Activated CD4-positive, alpha-beta T cell treated with anti-CD3 and anti-CD28 coated beads for 36 hours (primary cell): ENCODE measurements around the gene PPP1CA. TPM values are rescaled to one million over a fixed set of nuclear protein-coding genes. Genes with fewer than 3 reads are reported as not detected.

Experiments
- ATAC-seq: fragments of 200-7000 bp; cut with Tn5 transposase; one replicate; pipeline ENCODE4 v1.10.0; 2021; ENCODE audit warnings: mild to moderate bottlenecking, moderate library complexity
- CTCF ChIA-PET: fragments of 350-600 bp; sonication (Branson Sonifier 250); formaldehyde crosslinking; loops from one replicate; lab custom pipeline; 2021; ENCODE audit warnings: antibody characterized with exemption; lab: Charles Lee
- POLR2A ChIA-PET: fragments of 350-600 bp; sonication (Branson Sonifier 250); formaldehyde crosslinking; loops from one replicate; lab custom pipeline; 2021; ENCODE audit warnings: antibody characterized with exemption, inconsistent platforms; lab: Charles Lee
- DNase-seq: peaks from one replicate; pipeline ENCODE4 v3.0.0-alpha.2; 2020
- H3K27ac Mint-ChIP-seq: one replicate; pipeline ENCODE4 v1.8.0; 2021; ENCODE audit warnings: mixed read lengths
- H3K27me3 Mint-ChIP-seq: one replicate; pipeline ENCODE4 v1.8.0; 2021; ENCODE audit warnings: mixed read lengths
- H3K36me3 Mint-ChIP-seq: one replicate; pipeline ENCODE4 v1.8.0; 2021; ENCODE audit warnings: low read depth, mixed read lengths
- H3K4me1 Mint-ChIP-seq: one replicate; pipeline ENCODE4 v1.8.0; 2021; ENCODE audit warnings: mixed read lengths
- H3K4me3 Mint-ChIP-seq: one replicate; pipeline ENCODE4 v1.8.0; 2021; ENCODE audit warnings: mild to moderate bottlenecking, moderate library complexity, mixed read lengths
- H3K9me3 Mint-ChIP-seq: one replicate; pipeline ENCODE4 v1.8.0; 2021; ENCODE audit warnings: low read depth, mixed read lengths
- intact Hi-C, 2 experiments: fragments of 100-400 bp; cut with DNase I in 1 of 2; cut with micrococcal nuclease in 1 of 2; formaldehyde crosslinking; loops; one replicate each; pipeline versions ENCODE4 v1.14.2 to v1.15.1; 2022 to 2024; cut with DNase I, micrococcal nuclease
- total RNA-seq, 2 experiments: library from RNA; stranded (reverse); gene quantifications; one replicate each; pipeline ENCODE4 v1.2.3, GENCODE V29; 2021

Gene PPP1CA
- total RNA-seq, 2 experiments from 2014 or later: 199 to 227 TPM

DNA sequence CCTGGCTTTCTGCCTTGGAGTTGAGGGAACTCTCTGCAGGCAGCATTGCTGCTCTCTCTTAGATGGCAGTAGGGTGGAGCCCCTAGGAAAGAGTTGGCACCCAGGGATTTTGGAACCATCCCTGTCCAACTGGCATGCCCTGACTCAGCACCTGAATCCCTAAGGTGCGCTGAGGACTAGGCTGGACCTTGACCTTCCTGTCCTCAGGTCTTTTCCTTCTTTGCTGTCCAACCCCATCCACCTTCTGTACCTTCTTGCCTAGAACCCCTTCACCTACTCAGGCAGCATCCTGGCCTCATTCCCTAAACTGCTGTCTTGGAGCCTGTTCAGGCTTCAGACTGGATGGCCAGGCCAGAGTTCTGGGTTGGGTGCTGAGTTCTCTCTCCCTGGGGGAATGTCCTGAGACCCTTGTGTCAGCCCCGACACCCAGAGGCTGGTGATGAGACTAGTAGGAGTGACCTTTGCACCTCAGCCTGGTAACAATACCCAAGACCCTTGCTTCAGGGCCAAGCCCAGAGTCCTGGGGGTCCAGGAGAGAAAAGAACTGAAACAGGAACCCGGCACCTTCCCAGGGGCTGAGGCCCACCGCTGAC, 45.8 kb downstream of the PPP1CA start:
- Mint-ChIP-seq H3K27ac (no peak overlapping the region), H3K4me3 (no peak overlapping the region), H3K9me3 (no peaks in the 10 kb centered on the region), H3K27me3 (no peaks in the 10 kb centered on the region), H3K36me3 (no peaks in the 10 kb centered on the region), H3K4me1 (peaks cover 37% of the 10 kb centered on the region)
- POLR2A ChIA-PET: no interaction called here
- CTCF ChIA-PET: interaction anchor here (0.6 to 12.6 kb wide), 11 partner anchors 10 to 912 kb away, joined by 3 to 445 read pairs (median 4); partner anchors contain the start of genes AIP, CLCF1, PITPNM1 and RAD9A
- ATAC-seq (no peak), DNase-seq (no peak)
- intact Hi-C loops: loop anchor here in 1 of 2 experiments (10.0 kb wide), 1 partner anchor 369 kb away; no protein-coding TSS in a partner anchor

DNA sequence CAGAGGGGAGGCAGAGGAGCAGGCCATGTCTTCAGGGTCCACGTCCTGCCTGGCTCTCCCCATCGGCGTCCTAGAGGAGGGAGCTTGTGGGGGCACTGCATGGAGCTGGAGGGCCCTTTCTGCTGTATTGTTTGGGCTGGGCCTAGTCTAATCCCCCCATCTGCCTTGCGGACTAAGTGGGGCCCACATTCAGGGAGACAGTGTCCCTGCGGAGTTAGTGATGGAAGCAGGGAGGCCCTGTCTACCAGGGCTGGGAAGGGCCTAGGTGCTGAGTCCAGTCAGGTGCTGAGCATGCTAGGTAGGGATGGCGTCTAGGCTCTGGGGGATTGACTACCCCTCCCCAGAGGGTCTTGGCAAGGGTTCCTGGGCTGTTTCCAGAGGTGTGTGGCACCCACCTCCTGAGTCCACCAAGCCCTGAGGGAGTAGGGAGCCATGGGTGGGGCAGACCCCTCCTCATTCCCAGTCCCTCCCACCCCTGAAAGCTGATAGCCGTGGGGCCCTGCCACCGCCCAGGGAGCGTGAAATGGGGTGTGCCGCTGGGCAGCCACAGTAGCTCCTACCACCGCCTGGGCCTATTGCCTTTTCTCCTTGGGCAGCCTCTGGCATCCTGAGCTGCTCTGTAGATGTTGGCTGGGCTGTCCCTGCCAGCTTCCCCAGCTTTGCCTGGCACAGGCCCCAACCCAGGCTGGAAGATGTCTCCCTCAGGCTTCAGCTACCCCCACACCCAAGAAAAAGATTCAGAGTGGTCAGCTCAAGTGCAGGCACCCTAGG, 46.5 kb downstream of the PPP1CA start:
- Mint-ChIP-seq H3K27me3 (no peaks in the 10 kb centered on the region), H3K4me3 (peak overlapping the region; percentile 95), H3K27ac (peak overlapping the region; percentile 95), H3K4me1 (peaks cover 37% of the 10 kb centered on the region), H3K9me3 (no peaks in the 10 kb centered on the region), H3K36me3 (no peaks in the 10 kb centered on the region)
- ChIA-PET CTCF (interaction anchor here (0.6 to 12.6 kb wide), 10 partner anchors 9 to 1170 kb away, joined by 3 to 445 read pairs (median 6); partner anchors contain the start of genes CLCF1 and RAD9A), POLR2A (interaction anchor here (0.5 kb wide), 1 partner anchor 88 kb away, joined by 3 read pairs; no protein-coding TSS in a partner anchor)
- DNase-seq: no peak
- no peak for ATAC-seq
- intact Hi-C loops: loop anchor here in 1 of 2 experiments (10.0 kb wide), 1 partner anchor 370 kb away; no protein-coding TSS in a partner anchor

DNA sequence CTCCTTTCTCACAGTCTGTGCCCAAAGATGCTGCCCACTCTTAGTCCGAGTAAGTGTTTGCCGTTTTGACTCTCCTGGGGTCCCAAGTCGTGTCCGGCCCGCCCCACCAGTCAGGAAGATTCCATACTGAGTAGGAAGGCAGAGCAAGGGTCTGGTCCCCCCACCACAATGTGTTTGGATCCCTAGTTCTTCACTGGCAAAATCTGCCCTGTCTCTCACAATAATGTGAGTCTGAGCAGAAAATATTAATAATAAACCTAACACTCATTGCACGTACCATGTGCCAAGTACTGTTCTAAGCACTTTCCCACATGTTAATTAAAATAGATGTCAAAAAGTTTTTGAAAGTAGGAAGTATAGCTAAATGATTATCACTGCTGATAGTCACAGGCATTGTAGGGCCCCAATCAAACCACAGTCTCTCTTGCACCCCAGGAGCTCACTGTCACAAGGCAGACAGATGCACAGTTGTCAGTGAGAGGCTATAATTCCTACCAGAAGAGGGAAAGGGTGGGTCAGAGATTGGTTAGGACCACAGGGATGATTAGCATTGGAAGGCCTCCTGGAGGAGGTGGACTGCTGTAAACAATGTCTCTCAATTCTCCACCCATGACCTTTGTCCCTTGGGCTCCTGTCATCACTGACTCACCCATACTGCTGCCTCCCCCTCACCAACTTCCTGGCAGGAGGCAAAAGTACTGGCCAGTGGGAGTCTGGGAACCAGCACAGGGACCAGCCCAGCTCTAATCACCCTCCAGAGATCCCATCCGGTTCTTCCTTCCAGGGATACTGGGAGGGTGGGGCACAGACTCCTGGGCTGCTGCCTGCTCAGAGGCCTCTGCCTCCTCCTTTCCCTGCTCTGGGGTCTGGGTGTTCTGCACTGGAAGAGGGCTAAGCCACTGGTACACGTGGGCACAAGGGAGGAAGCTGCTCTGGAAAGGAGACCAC, 47.3 kb downstream of the PPP1CA start:
- Mint-ChIP-seq H3K27me3 (no peaks in the 10 kb centered on the region), H3K36me3 (no peaks in the 10 kb centered on the region), H3K9me3 (no peaks in the 10 kb centered on the region), H3K4me3 (peak overlapping the region; percentile 95), H3K4me1 (peaks cover 41% of the 10 kb centered on the region), H3K27ac (peak overlapping the region; percentile 95)
- DNase-seq: peak; percentile 58
- no peak for ATAC-seq
- intact Hi-C loops: loop anchor here in 1 of 2 experiments (5.0 to 10.0 kb wide), 3 partner anchors 228 to 453 kb away; partner anchors contain the start of gene GSTP1
- CTCF ChIA-PET: interaction anchor here (0.6 to 12.6 kb wide), 10 partner anchors 8 to 1171 kb away, joined by 3 to 445 read pairs (median 8); partner anchors contain the start of genes CLCF1, PITPNM1 and RAD9A
- POLR2A ChIA-PET: interaction anchor here (0.5 kb wide), 1 partner anchor 87 kb away, joined by 3 read pairs; no protein-coding TSS in a partner anchor

DNA sequence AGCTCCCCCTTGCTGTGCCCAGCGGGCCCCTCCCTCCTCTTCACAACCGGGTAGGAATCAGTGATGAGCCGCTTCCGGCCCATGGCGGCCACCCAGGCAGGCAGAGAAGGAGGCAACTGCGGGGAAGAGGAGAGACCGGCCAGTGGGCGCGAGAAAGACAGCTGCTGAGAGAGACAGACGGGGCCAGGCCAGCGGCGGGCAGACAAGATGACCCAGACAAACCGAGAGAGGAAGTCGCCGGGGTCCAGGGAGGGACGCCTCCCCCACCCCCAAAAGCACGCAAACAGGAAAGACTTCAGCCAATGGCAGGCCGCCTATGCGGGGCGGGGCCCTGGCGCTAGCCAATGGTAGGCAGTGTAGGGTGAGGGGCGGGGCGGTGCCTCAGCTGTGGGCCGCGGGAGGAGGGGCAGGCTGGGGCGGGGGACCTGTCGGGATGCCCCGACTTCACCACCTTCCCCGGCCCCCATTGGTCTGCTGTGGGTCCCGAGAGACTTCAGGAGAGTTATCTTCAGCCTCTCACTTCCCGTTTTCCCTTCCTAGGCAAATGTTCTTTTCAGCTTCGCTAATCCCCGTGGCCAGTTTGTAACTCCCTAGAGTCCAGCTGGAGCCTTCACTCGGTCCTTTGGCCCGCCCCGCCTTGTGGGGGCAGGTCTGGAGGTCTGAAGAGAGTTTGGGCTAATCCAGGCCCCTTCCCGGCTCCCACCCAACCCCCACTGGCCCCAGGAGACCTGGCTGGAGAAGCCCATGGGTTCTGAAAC, 48.2 kb downstream of the PPP1CA start, which contains the start of gene POLD4:
Gene POLD4, minus strand, starts transcription at position 230 of the 758 bp plus-strand sequence. Its CDS starts 147 bp downstream, at position 83.
- ChIA-PET CTCF (interaction anchor here (0.6 to 12.6 kb wide), 17 partner anchors 8 to 676 kb away, joined by 3 to 445 read pairs (median 5); partner anchors contain the start of genes CLCF1, PITPNM1, PPP1CA and RAD9A), POLR2A (interaction anchor here (0.7 to 0.9 kb wide), 2 partner anchors 38 to 114 kb away, joined by 3 read pairs; partner anchors contain the start of gene RAD9A)
- peak; percentile 91 for ATAC-seq
- H3K4me3 Mint-ChIP-seq: peak within 1 kb of the TSS; percentile 95
- H3K36me3 Mint-ChIP-seq: no peaks in the 10 kb centered on the region
- H3K27ac Mint-ChIP-seq: peak within 1 kb of the TSS; percentile 99
- no peaks in the 10 kb centered on the region for H3K9me3 Mint-ChIP-seq
- peak; percentile 98 for DNase-seq
- H3K27me3 Mint-ChIP-seq: no peaks in the 10 kb centered on the region
- H3K4me1 Mint-ChIP-seq: peaks cover 49% of the 10 kb centered on the region
- intact Hi-C loops: loop anchor here (1.0 to 10.0 kb wide), 18 partner anchors 37 to 454 kb away; partner anchors contain the start of genes NUDT8 (in 2 of the 2), AIP (in 1 of the 2), ANKRD13D (in 1 of the 2) and GSTP1 (in 1 of the 2)

DNA sequence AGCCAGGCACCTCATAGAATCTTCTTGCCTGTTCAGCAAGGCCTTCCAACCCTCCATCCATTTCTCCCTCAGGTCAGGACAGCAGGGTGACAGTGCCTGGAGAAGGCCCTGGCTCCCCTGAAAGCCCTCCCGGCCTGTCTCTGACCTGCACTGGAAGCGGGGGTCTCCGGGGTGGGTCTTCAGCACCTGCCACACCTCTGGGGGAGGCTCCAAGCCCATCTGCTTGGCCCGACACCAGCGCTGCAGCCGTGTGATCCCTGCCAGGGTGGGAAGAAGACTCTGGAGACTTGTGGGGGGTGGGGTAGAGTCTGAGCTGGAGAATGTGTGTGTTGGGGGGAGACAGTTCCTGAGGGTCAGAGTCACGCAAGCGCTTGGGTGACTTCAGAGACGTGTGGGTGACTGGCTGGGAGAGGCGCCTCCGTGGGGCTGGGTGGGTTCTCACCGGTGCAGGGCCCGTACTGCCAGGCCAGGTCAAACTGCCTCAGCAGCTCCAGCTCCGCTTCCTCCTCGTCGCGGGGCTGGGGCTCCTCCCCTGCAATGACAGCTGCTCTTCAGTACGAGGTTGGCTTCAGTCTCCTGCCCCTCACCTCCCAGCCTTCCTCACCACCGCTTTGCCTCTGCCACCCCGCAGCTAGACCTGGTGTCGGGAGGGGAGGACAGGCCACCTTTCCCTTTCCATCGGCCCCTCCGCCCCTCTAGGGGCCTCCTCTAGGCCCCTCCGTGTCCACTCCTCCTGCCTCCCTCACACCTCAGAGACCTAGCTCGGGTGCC, 48.9 kb downstream of the PPP1CA start:
- intact Hi-C loops: loop anchor here (1.0 to 10.0 kb wide), 18 partner anchors 36 to 455 kb away; partner anchors contain the start of genes NUDT8 (in 2 of the 2), AIP (in 1 of the 2), ANKRD13D (in 1 of the 2) and GSTP1 (in 1 of the 2)
- H3K4me3 Mint-ChIP-seq: peak overlapping the region; percentile 95
- H3K27ac Mint-ChIP-seq: peak overlapping the region; percentile 99
- POLR2A ChIA-PET: interaction anchor here (0.7 to 0.9 kb wide), 2 partner anchors 39 to 113 kb away, joined by 3 read pairs; partner anchors contain the start of gene RAD9A
- H3K27me3 Mint-ChIP-seq: no peaks in the 10 kb centered on the region
- DNase-seq (no peak), ATAC-seq (peak; percentile 34)
- no peaks in the 10 kb centered on the region for H3K36me3 Mint-ChIP-seq
- CTCF ChIA-PET: interaction anchor here (0.6 to 12.6 kb wide), 15 partner anchors 11 to 675 kb away, joined by 3 to 445 read pairs (median 5); partner anchors contain the start of genes CLCF1, PPP1CA, RAD9A and RBM4B
- H3K4me1 Mint-ChIP-seq: peaks cover 54% of the 10 kb centered on the region
- H3K9me3 Mint-ChIP-seq: no peaks in the 10 kb centered on the region

DNA sequence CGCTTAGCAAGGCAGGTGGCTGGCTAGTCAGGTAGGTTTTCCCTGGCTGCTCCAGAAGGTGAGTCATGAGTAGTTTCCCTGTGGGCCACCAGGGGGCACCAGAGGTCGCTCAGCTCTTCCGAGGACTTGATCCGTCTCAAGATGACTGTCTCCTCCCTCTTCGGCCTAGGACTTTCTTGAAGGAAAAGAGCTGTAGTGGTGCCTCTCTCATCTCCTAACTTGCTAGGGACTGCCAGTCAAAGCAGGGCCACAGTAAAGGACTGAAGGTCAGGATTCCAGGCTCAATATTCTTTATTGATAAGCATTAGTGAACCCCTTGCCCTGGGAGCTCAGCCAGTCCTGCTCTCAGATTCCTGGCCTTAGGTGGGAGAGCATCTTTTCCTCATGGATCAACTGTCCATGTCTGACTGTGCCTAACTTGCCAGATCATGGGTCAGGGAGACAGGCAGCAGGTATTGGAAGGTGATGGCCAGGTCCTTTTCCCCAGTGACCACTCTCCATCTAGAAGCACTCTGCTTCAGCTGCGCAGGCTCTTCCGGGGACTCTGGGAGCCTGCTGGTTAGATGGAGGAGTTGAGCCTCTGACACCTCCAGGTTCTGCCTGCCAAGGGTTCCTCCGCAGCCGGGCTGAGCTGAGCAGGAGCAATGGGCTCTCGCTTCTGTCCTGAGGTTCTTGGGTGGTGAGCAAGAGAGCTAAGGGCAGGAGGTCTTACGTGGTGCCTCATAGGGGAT, 50.2 kb downstream of the PPP1CA start:
- H3K36me3 Mint-ChIP-seq: no peaks in the 10 kb centered on the region
- ATAC-seq: peak; percentile 13
- intact Hi-C loops: loop anchor here (1.0 to 10.0 kb wide), 5 partner anchors 31 to 456 kb away; partner anchors contain the start of gene GSTP1 (in 1 of the 2)
- ChIA-PET CTCF (interaction anchor here (0.5 to 12.6 kb wide), 32 partner anchors 9 to 278 kb away, joined by 3 to 445 read pairs (median 4); partner anchors contain the start of genes CDK2AP2, CLCF1, NUDT8 and PPP1CA), POLR2A (interaction anchor here (0.7 to 1.2 kb wide), 2 partner anchors 31 to 112 kb away, joined by 3 read pairs; no protein-coding TSS in a partner anchor)
- H3K9me3 Mint-ChIP-seq: no peaks in the 10 kb centered on the region
- peak; percentile 79 for DNase-seq
- peaks cover 57% of the 10 kb centered on the region for H3K4me1 Mint-ChIP-seq
- H3K27ac Mint-ChIP-seq: peak overlapping the region; percentile 71
- no peaks in the 10 kb centered on the region for H3K27me3 Mint-ChIP-seq
- H3K4me3 Mint-ChIP-seq: peak overlapping the region; percentile 95

DNA sequence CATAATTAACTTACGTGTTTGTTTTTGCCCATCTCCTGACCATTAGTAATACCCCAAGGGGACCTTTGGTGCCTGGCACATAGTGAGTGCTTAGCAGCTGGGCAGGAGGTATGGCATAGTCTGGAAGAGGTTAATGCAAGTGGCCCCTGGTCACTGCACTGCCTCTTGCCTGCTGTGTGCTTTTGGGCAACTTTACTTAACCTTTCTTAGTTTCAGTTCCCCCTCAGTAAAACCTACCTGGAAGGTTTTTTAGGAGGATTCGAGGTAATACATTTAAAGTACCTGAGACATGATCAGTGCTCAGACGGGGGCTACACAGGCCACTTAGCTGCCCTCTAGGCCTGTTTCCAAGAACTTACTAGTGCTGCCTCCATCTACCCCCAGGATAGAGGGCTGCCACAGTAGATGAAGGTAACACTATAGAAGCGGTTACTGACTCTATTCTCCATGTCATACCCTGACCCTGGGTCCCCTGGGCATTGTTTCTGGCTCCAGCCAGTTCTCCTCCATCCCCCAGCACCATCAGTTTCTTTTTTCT, 51.7 kb downstream of the PPP1CA start:
- POLR2A ChIA-PET: no interaction called here
- no peaks in the 10 kb centered on the region for H3K9me3 Mint-ChIP-seq
- H3K4me1 Mint-ChIP-seq: peaks cover 70% of the 10 kb centered on the region
- no peak for DNase-seq
- intact Hi-C loops: loop anchor here in 1 of 2 experiments (5.0 to 10.0 kb wide), 3 partner anchors 232 to 457 kb away; partner anchors contain the start of gene GSTP1
- ATAC-seq: no peak
- H3K4me3 Mint-ChIP-seq: no peak overlapping the region
- H3K27ac Mint-ChIP-seq: peak overlapping the region; percentile 26
- CTCF ChIA-PET: interaction anchor here (1.0 to 12.6 kb wide), 5 partner anchors 14 to 119 kb away, joined by 3 to 445 read pairs (median 39); partner anchors contain the start of genes CLCF1, RAD9A and TMEM134
- no peaks in the 10 kb centered on the region for H3K36me3 Mint-ChIP-seq
- no peaks in the 10 kb centered on the region for H3K27me3 Mint-ChIP-seq

DNA sequence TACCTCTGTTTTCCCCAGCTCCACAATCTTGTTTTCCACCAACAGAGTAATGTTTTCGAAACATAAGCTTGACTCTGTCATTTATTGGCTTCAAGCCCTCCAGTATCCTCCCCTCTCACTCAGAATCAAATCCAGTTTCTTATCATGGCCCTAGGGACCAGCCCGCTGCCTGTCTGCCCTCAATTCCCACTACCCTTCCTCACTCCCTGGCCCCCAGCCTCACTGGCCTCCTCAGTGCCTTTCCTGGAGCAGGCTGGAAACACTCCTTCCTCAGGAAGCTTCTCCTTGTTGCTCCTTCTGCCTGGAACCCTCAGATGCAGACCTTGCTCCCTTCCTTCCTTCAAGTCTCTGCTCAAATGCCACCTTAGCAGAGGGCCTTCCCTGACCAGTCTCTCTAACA, 52.2 kb downstream of the PPP1CA start:
- ATAC-seq (no peak), DNase-seq (no peak)
- Mint-ChIP-seq H3K4me3 (no peak overlapping the region), H3K4me1 (peaks cover 70% of the 10 kb centered on the region), H3K9me3 (no peaks in the 10 kb centered on the region), H3K36me3 (no peaks in the 10 kb centered on the region), H3K27me3 (no peaks in the 10 kb centered on the region), H3K27ac (peak overlapping the region; percentile 26)
- ChIA-PET POLR2A (no interaction called here), CTCF (interaction anchor here (0.7 to 12.6 kb wide), 5 partner anchors 14 to 247 kb away, joined by 3 to 445 read pairs (median 4); partner anchors contain the start of genes CLCF1, RAD9A and TMEM134)
- intact Hi-C loops: no loop called here
